Astrocyte (in vitro differentiated cells and primary cell): ENCODE results near the gene TEDC2. TPM values are rescaled to one million over a fixed set of nuclear protein-coding genes. Genes with fewer than 3 reads are reported as not detected.
A peak's percentile ranks its signal among the peaks of the same experiment; 100 is the strongest.

Experiments used
- DNase-seq: peaks from one replicate; pipeline ENCODE4 v3.0.0-alpha.2; 2010; ENCODE audit warnings: low read depth
- FAIRE-seq: peaks from 2 replicates; lab custom pipeline; 2011; peaks lifted over from hg19 to GRCh38; lab: Jason Lieb, UNC
- H2AFZ ChIP-seq: 2 replicates; pipeline ENCODE4 v1.6.0; 2012; ENCODE audit warnings: low read depth, low read length, inconsistent platforms
- H3K27ac ChIP-seq: 2 replicates; pipeline ENCODE4 v1.5.1; 2011; ENCODE audit warnings: low read depth, low read length, inconsistent platforms
- H3K27me3 ChIP-seq: 2 replicates; pipeline ENCODE4 v1.6.0; 2011; ENCODE audit warnings: low read length, inconsistent platforms; ENCODE audit not compliant: insufficient read depth
- H3K36me3 ChIP-seq: 2 replicates; pipeline ENCODE4 v1.5.1; 2011; ENCODE audit warnings: low read length, inconsistent platforms; ENCODE audit not compliant: insufficient read depth
- H3K4me1 ChIP-seq: 2 replicates; pipeline ENCODE4 v1.5.1; 2011; ENCODE audit warnings: low read length, inconsistent platforms; ENCODE audit not compliant: insufficient read depth
- H3K4me2 ChIP-seq: 2 replicates; pipeline ENCODE4 v1.6.0; 2012; ENCODE audit warnings: low read length, inconsistent platforms
- H3K4me3 ChIP-seq: 2 replicates; pipeline ENCODE4 v1.5.1; 2011; ENCODE audit warnings: low read depth, mild to moderate bottlenecking, low read length, inconsistent platforms; ENCODE audit not compliant: insufficient read depth
- H3K79me2 ChIP-seq: 2 replicates; pipeline ENCODE4 v1.6.0; 2012; ENCODE audit warnings: mild to moderate bottlenecking, low read length, inconsistent platforms; ENCODE audit not compliant: insufficient read depth
- H3K9ac ChIP-seq: 2 replicates; pipeline ENCODE4 v1.6.0; 2012; ENCODE audit warnings: mild to moderate bottlenecking, low read length, inconsistent platforms
- H3K9me3 ChIP-seq: 2 replicates; pipeline ENCODE4 v1.5.1; 2012; ENCODE audit warnings: low read depth, mild to moderate bottlenecking, low read length, inconsistent platforms; ENCODE audit not compliant: insufficient read depth
- H4K20me1 ChIP-seq: 2 replicates; pipeline ENCODE4 v1.6.0; 2012; ENCODE audit warnings: low read length, inconsistent platforms; ENCODE audit not compliant: insufficient read depth
- H3K27ac Mint-ChIP-seq: one replicate; pipeline ENCODE4 v1.8.0; 2021; ENCODE audit warnings: mild to moderate bottlenecking, mixed read lengths; ENCODE audit not compliant: unreplicated experiment
- H3K27me3 Mint-ChIP-seq: one replicate; pipeline ENCODE4 v1.8.0; 2021; ENCODE audit warnings: low read depth, mixed read lengths; ENCODE audit not compliant: unreplicated experiment
- H3K36me3 Mint-ChIP-seq: one replicate; pipeline ENCODE4 v1.8.0; 2021; ENCODE audit warnings: low read depth, mixed read lengths; ENCODE audit not compliant: unreplicated experiment
- H3K4me1 Mint-ChIP-seq: one replicate; pipeline ENCODE4 v1.8.0; 2021; ENCODE audit warnings: low read depth, mixed read lengths; ENCODE audit not compliant: unreplicated experiment
- H3K4me3 Mint-ChIP-seq: one replicate; pipeline ENCODE4 v1.8.0; 2021; ENCODE audit warnings: mild to moderate bottlenecking, moderate library complexity, mixed read lengths; ENCODE audit not compliant: unreplicated experiment
- H3K9me3 Mint-ChIP-seq: one replicate; pipeline ENCODE4 v1.8.0; 2021; ENCODE audit warnings: mild to moderate bottlenecking, mixed read lengths; ENCODE audit not compliant: unreplicated experiment
- EZH2 ChIP-seq: IDR thresholded peaks from 2 replicates; pipeline ENCODE4 v1.6.1; 2012; ENCODE audit warnings: mild to moderate bottlenecking, low read length, inconsistent platforms; ENCODE audit not compliant: insufficient read depth
- total RNA-seq: library from RNA; stranded (reverse); gene quantifications from 2 replicates; pipeline ENCODE4 v1.2.1, GENCODE V29; 2021
- TF ChIP-seq, protein P1 (sequence below): IDR thresholded peaks from 2 replicates; pipeline ENCODE4 v1.5.1; 2011; ENCODE audit warnings: low read depth, mild to moderate bottlenecking, inconsistent platforms, low read length, moderate library complexity; ENCODE audit not compliant: insufficient read depth

The TEDC2 gene
- total RNA-seq, 1 donor from 2014 or later, result 6.0 TPM

DNA sequence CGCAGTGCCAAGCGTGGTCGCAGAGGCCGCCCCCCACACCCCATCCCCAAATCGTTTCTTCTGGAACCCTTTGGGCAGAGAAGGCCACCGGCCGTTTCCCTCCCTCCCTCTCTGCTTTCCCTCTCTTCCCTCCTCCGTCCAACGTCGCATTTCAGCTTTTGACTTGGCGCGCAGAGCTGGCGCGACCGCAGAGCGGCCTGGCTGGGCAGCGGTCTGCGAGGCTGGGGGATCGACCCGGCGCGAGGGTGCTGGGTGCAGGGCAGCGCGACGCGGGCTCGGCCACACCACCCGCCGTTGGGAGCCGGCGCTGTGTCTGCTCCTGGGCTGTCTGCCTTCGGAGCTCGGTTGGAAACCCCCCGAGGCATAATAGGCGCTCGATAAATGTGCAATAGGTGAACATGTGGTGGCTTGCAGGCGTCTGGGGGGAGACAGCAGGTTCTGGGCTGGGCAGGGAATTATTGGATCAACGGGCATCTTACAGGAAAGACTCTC lies 8.4 kb downstream of the TEDC2 start:
- Mint-ChIP-seq H3K4me3 (no peak overlapping the region), H3K36me3 (no peaks in the 10 kb centered on the region), H3K9me3 (no peaks in the 10 kb centered on the region), H3K4me1 (peaks cover 6% of the 10 kb centered on the region), H3K27ac (peak overlapping the region; percentile 47), H3K27me3 (peaks cover 12% of the 10 kb centered on the region)
- Histone ChIP-seq H3K4me3 (peak overlapping the region; percentile 54), H3K4me1 (peaks cover 20% of the 10 kb centered on the region), H3K27me3 (no peaks in the 10 kb centered on the region), H3K79me2 (no peaks in the 10 kb centered on the region), H3K9ac (peak overlapping the region; percentile 61), H3K36me3 (no peaks in the 10 kb centered on the region), H3K9me3 (no peaks in the 10 kb centered on the region), H3K27ac (no peak overlapping the region), H2AFZ (peak overlapping the region; percentile 54), H3K4me2 (peak overlapping the region; percentile 89), H4K20me1 (peaks cover 17% of the 10 kb centered on the region)
- TF ChIP-seq, protein P1, sequence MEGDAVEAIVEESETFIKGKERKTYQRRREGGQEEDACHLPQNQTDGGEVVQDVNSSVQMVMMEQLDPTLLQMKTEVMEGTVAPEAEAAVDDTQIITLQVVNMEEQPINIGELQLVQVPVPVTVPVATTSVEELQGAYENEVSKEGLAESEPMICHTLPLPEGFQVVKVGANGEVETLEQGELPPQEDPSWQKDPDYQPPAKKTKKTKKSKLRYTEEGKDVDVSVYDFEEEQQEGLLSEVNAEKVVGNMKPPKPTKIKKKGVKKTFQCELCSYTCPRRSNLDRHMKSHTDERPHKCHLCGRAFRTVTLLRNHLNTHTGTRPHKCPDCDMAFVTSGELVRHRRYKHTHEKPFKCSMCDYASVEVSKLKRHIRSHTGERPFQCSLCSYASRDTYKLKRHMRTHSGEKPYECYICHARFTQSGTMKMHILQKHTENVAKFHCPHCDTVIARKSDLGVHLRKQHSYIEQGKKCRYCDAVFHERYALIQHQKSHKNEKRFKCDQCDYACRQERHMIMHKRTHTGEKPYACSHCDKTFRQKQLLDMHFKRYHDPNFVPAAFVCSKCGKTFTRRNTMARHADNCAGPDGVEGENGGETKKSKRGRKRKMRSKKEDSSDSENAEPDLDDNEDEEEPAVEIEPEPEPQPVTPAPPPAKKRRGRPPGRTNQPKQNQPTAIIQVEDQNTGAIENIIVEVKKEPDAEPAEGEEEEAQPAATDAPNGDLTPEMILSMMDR, result no peak
- no peak for DNase-seq
- FAIRE-seq, result no peak

DNA sequence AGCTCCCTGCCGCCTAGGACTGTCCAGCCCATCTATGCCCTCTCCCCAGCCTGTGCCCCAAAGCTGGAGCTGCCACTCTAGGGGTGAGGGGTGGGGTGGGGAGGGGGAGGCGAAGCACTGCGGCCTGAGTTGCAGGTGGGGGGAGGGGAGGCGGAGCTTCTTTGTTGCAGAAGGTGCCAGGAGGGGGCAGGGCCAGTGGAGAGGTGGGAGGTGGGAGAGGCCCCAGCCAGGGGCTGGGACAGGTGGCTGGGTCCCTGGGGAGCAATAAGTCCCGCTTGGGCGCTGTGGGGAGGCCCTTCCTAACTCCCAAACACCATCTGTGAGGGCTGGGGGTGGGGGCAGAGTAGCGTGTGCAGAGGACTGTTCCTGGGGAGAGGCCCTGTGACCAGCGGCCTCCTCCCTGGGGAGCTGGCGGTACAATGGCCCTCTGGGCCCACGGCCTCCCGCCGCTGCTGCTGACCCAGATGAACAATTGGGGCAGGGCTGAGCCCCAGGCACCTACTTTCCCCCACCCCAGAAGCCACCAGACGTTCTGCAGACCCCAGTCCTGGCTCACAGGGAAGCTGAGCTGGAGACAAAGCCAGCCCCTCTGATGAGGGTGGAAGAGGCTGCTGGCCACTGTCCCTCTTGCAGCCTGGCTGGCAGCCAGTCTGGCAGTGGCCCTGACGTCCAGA lies 9.0 kb downstream of the TEDC2 start:
- no peaks in the 10 kb centered on the region for H3K27me3 ChIP-seq
- Mint-ChIP-seq H3K9me3 (no peaks in the 10 kb centered on the region), H3K27ac (no peak overlapping the region), H3K4me3 (no peak overlapping the region), H3K36me3 (no peaks in the 10 kb centered on the region), H3K27me3 (peaks cover 12% of the 10 kb centered on the region), H3K4me1 (peaks cover 3% of the 10 kb centered on the region)
- H3K27ac ChIP-seq, result no peak overlapping the region
- H3K4me3 ChIP-seq, result peak overlapping the region; percentile 54
- FAIRE-seq, result no peak
- H2AFZ ChIP-seq, result no peak overlapping the region
- TF ChIP-seq, protein P1, result no peak
- no peak for TF ChIP-seq EZH2
- no peaks in the 10 kb centered on the region for H3K36me3 ChIP-seq
- no peak for DNase-seq
- no peaks in the 10 kb centered on the region for H3K79me2 ChIP-seq
- no peak overlapping the region for H3K9ac ChIP-seq
- H3K4me1 ChIP-seq, result peaks cover 24% of the 10 kb centered on the region
- peak overlapping the region; percentile 89 for H3K4me2 ChIP-seq
- peaks cover 18% of the 10 kb centered on the region for H4K20me1 ChIP-seq
- no peaks in the 10 kb centered on the region for H3K9me3 ChIP-seq
